IMR-90 (cell line): ENCODE measurements around the gene HS3ST5. TPM values are rescaled to one million over a fixed set of nuclear protein-coding genes. Genes with fewer than 3 reads are reported as not detected.

Experiments used
- ATAC-seq: fragments of 200-7000 bp; cut with Tn5 transposase; 2 replicates; pipeline ENCODE4 v1.9.1; 2020; ENCODE audit warnings: low read depth, mild to moderate bottlenecking, moderate library complexity
- BruUV-seq: library from RNA; stranded (reverse); fragments of 400-500 nt; replicated peaks from 2 replicates; lab custom pipeline; 2021; lab: Mats Ljungman, UMichigan
- CTCF ChIA-PET: fragments of 300-600 bp; formaldehyde crosslinking; extraction: SDS; loops from one replicate; lab custom pipeline; 2021; ENCODE audit warnings: antibody characterized with exemption; lab: Yijun Ruan, JAX
- POLR2A ChIA-PET: fragments of 300-600 bp; sonication (Branson Sonifier 250); formaldehyde crosslinking; loops from one replicate; lab custom pipeline; 2022; ENCODE audit warnings: antibody characterized with exemption; ENCODE audit not compliant: unreplicated experiment; lab: Charles Lee
- DNase-seq: peaks from one replicate; pipeline ENCODE4 v3.0.0; 2013
- H2AFZ ChIP-seq: replicated peaks from 2 replicates; pipeline ENCODE3; 2013; ENCODE audit warnings: low read length, mild to moderate bottlenecking; ENCODE audit not compliant: poor library complexity
- H2AK5ac ChIP-seq: 2 replicates; pipeline ENCODE4 v1.6.1; 2013; ENCODE audit warnings: low read depth, low read length, inconsistent platforms
- H2AK9ac ChIP-seq: replicated peaks from 2 replicates; pipeline ENCODE3; 2013; ENCODE audit warnings: mild to moderate bottlenecking, low read depth, low read length, moderate library complexity; ENCODE audit not compliant: poor library complexity
- H2BK120ac ChIP-seq: 2 replicates; pipeline ENCODE4 v1.6.1; 2013; ENCODE audit warnings: low read depth, low read length, inconsistent platforms
- H2BK15ac ChIP-seq: 3 replicates; pipeline ENCODE4 v1.6.1; 2013; ENCODE audit warnings: low read depth, low read length, inconsistent platforms
- H2BK20ac ChIP-seq: 2 replicates; pipeline ENCODE4 v1.6.1; 2013; ENCODE audit warnings: low read depth, mild to moderate bottlenecking, inconsistent platforms, low read length, moderate library complexity
- H2BK5ac ChIP-seq: 2 replicates; pipeline ENCODE4 v1.6.1; 2013; ENCODE audit warnings: mild to moderate bottlenecking, low read depth, low read length, inconsistent platforms; ENCODE audit not compliant: poor library complexity, severe bottlenecking
- H3K14ac ChIP-seq: replicated peaks from 2 replicates; pipeline ENCODE4 v1.6.1; 2013; ENCODE audit warnings: low read depth, low read length, inconsistent platforms
- H3K18ac ChIP-seq: 2 replicates; pipeline ENCODE4 v1.6.1; 2013; ENCODE audit warnings: low read depth, low read length, control low read depth
- H3K23ac ChIP-seq: 2 replicates; pipeline ENCODE4 v1.6.1; 2013; ENCODE audit warnings: low read depth, low read length, inconsistent platforms
- H3K27ac ChIP-seq: 2 replicates; pipeline ENCODE4 v1.5.1; 2013; ENCODE audit warnings: mild to moderate bottlenecking, control low read depth, low read length; ENCODE audit not compliant: insufficient read depth
- H3K27me3 ChIP-seq: 2 replicates; pipeline ENCODE4 v1.6.1; 2013; ENCODE audit warnings: low read length; ENCODE audit not compliant: control insufficient read depth, insufficient read depth
- H3K36me3 ChIP-seq: 2 replicates; pipeline ENCODE4 v1.6.1; 2013; ENCODE audit warnings: low read length, mixed read lengths; ENCODE audit not compliant: control insufficient read depth, insufficient read depth
- H3K4ac ChIP-seq: 2 replicates; pipeline ENCODE4 v1.6.1; 2013; ENCODE audit warnings: low read depth, low read length, inconsistent platforms
- H3K4me1 ChIP-seq: 2 replicates; pipeline ENCODE4 v1.6.1; 2013; ENCODE audit warnings: low read length, mixed read lengths; ENCODE audit not compliant: control insufficient read depth, insufficient read depth
- H3K4me2 ChIP-seq: 2 replicates; pipeline ENCODE4 v1.6.1; 2013; ENCODE audit warnings: low read depth, mild to moderate bottlenecking, control low read depth, low read length, moderate library complexity
- H3K4me3 ChIP-seq: 2 replicates; pipeline ENCODE4 v1.5.1; 2013; ENCODE audit warnings: low read depth, mild to moderate bottlenecking, control low read depth, low read length, moderate library complexity; ENCODE audit not compliant: insufficient read depth
- H3K56ac ChIP-seq: 2 replicates; pipeline ENCODE4 v1.6.1; 2013; ENCODE audit warnings: low read length, inconsistent platforms; ENCODE audit not compliant: insufficient read depth; ENCODE audit errors: extremely low read depth
- H3K79me1 ChIP-seq, 2 experiments: 2 replicates each; pipeline ENCODE4 v1.6.1; 2013; ENCODE audit warnings: low read length in 2 of 2, inconsistent platforms in 1 of 2, low read depth in 1 of 2
- H3K9ac ChIP-seq: 2 replicates; pipeline ENCODE4 v1.6.1; 2013; ENCODE audit warnings: low read depth, low read length, control low read depth
- H3K9me1 ChIP-seq: 2 replicates; pipeline ENCODE4 v1.6.1; 2013; ENCODE audit warnings: low read length, inconsistent platforms; ENCODE audit not compliant: insufficient read depth
- H3K9me3 ChIP-seq: 2 replicates; pipeline ENCODE4 v1.6.1; 2013; ENCODE audit warnings: low read length; ENCODE audit not compliant: control insufficient read depth, insufficient read depth
- H4K20me1 ChIP-seq: 2 replicates; pipeline ENCODE4 v1.6.1; 2013; ENCODE audit warnings: low read length, inconsistent platforms; ENCODE audit not compliant: insufficient read depth
- H4K5ac ChIP-seq: 2 replicates; pipeline ENCODE4 v1.6.1; 2013; ENCODE audit warnings: mild to moderate bottlenecking, low read depth, low read length, control low read depth
- H4K8ac ChIP-seq, 2 experiments: 2 replicates each; pipeline ENCODE4 v1.6.1; 2013; ENCODE audit warnings: low read depth in 2 of 2, low read length in 2 of 2, control low read depth in 1 of 2, inconsistent platforms in 1 of 2
- H4K91ac ChIP-seq: 2 replicates; pipeline ENCODE4 v1.6.1; 2013; ENCODE audit warnings: low read depth, low read length, inconsistent platforms; ENCODE audit not compliant: insufficient read depth
- BHLHE40 ChIP-seq: fragments of 150-350 bp; IDR thresholded peaks from 2 replicates; pipeline ENCODE4 v1.6.1; 2016; ENCODE audit warnings: mild to moderate bottlenecking, low read depth, low read length
- CEBPB ChIP-seq: IDR thresholded peaks from 2 replicates; pipeline ENCODE4 v1.6.1; 2012; ENCODE audit warnings: low read depth, low read length, improper control_type of control experiment
- FOS ChIP-seq: fragments of 150-350 bp; IDR thresholded peaks from 2 replicates; pipeline ENCODE4 v1.6.1; 2016; ENCODE audit warnings: low read depth, low read length
- MAFK ChIP-seq: IDR thresholded peaks from 2 replicates; pipeline ENCODE4 v1.6.1; 2012; ENCODE audit warnings: low read depth, low read length, improper control_type of control experiment
- MAZ ChIP-seq: IDR thresholded peaks from 2 replicates; pipeline ENCODE4 v1.6.1; 2012; ENCODE audit warnings: low read depth, mild to moderate bottlenecking, low read length, improper control_type of control experiment, moderate library complexity, borderline replicate concordance
- NFE2L2 ChIP-seq: fragments of 150-350 bp; IDR thresholded peaks from 2 replicates; pipeline ENCODE4 v1.6.1; 2016; ENCODE audit warnings: low read depth, mild to moderate bottlenecking, low read length
- POLR2A ChIP-seq: IDR thresholded peaks from 2 replicates; pipeline ENCODE4 v1.6.1; 2012; ENCODE audit warnings: mild to moderate bottlenecking, low read depth, low read length
- RAD21 ChIP-seq: IDR thresholded peaks from 2 replicates; pipeline ENCODE4 v1.6.1; 2012; ENCODE audit warnings: low read length, improper control_type of control experiment
- RCOR1 ChIP-seq: IDR thresholded peaks from 2 replicates; pipeline ENCODE4 v1.6.1; 2012; ENCODE audit warnings: mild to moderate bottlenecking, low read length, improper control_type of control experiment; ENCODE audit not compliant: insufficient replicate concordance
- RFX5 ChIP-seq: IDR thresholded peaks from 2 replicates; pipeline ENCODE4 v1.8.0; 2012; ENCODE audit warnings: low read depth, mild to moderate bottlenecking, low read length, moderate library complexity
- WGBS, 2 experiments: methylation state at CpG; one replicate each; pipeline versions ENCODE4 v1.1.5 to v1.1.7; 2013; ENCODE audit warnings: missing lambda C conversion rate in 2 of 2; ENCODE audit not compliant: insufficient read length in 1 of 2; ENCODE audit errors: extremely low coverage in 2 of 2; 5-methylcytosine and 5-hydroxymethylcytosine counted together
- dilution Hi-C: fragments of 300-500 bp; cut with HindIII; formaldehyde crosslinking; loops from one replicate; pipeline ENCODE4 v1.14.3; 2018; ENCODE audit warnings: low sequenced_read_pairs; ENCODE audit not compliant: unreplicated experiment
- in situ Hi-C: fragments of 300-500 bp; cut with MboI; formaldehyde crosslinking; loops from 3 replicates; pipeline ENCODE4 v1.14.3; 2019; ENCODE audit warnings: low sequenced_read_pairs, inconsistent platforms, mixed read lengths
- intact Hi-C: fragments of 100-400 bp; cut with micrococcal nuclease; formaldehyde crosslinking; loops from 2 replicates; pipeline ENCODE4 v1.10.0; 2022
- polyA plus RNA-seq, 3 experiments: library from polyadenylated mRNA; depleted of rRNA; stranded (reverse); fragments of >200 nt; gene quantifications; 2 replicates each; pipeline ENCODE4 v1.2.3, GENCODE V29; 2012; ENCODE audit warnings: low replicate concordance in 1 of 3
- total RNA-seq: library from RNA; depleted of rRNA; stranded (reverse); fragments of >200 nt; gene quantifications from 2 replicates; pipeline ENCODE4 v1.2.3, GENCODE V29; 2012

Gene HS3ST5
- total and polyA plus RNA-seq, 2 of the 4 experiments (the other 2 are of a cell fraction), result not detected

- Histone ChIP-seq H2BK120ac (no peak overlapping the region), H2AFZ (no peak overlapping the region), H2BK5ac (no peak overlapping the region), H3K4me2 (no peak overlapping the region), H3K14ac (no peak overlapping the region), H3K9ac (no peak overlapping the region), H3K56ac (no peak overlapping the region), H3K9me1 (peaks cover 3% of the 10 kb centered on the region; the same call in 1 of the 2 replicates), H3K79me1 (no peaks in the 10 kb centered on the region), H2BK15ac (no peak overlapping the region), H2AK5ac (no peak overlapping the region), H4K5ac (no peak overlapping the region), H3K27ac (no peak overlapping the region), H3K4ac (no peak overlapping the region), H4K8ac (no peak overlapping the region), H3K4me3 (no peak overlapping the region), H3K27me3 (no peaks in the 10 kb centered on the region), H3K23ac (no peak overlapping the region), H2AK9ac (no peak overlapping the region), H2BK20ac (no peak overlapping the region), H4K20me1 (no peaks in the 10 kb centered on the region), H3K4me1 (peaks cover 8% of the 10 kb centered on the region), H3K36me3 (no peaks in the 10 kb centered on the region), H4K91ac (no peak overlapping the region), H3K9me3 (no peaks in the 10 kb centered on the region), H3K18ac (no peak overlapping the region)
- WGBS, 2 experiments, result 80% methylated on average over 1 of the region's 1 CpG; no CpG with 5 or more reads in 1 of the 2 experiments
- POLR2A ChIA-PET, result no interaction called here
- dilution Hi-C loops (no loop called here), in situ Hi-C loops (no loop called here), intact Hi-C loops (no loop called here)
- no TSS peak for BruUV-seq
- DNase-seq (no peak), ATAC-seq (no peak)
- CTCF ChIA-PET, result interaction anchor here (0.6 kb wide), 1 partner anchor 11 kb away, joined by 3 read pairs; no protein-coding TSS in a partner anchor
- no peak for TF ChIP-seq BHLHE40
- TF ChIP-seq MAZ, result no peak
- no peak for TF ChIP-seq RCOR1
- TF ChIP-seq NFE2L2, result no peak
- TF ChIP-seq CEBPB, result no peak
- TF ChIP-seq FOS, result no peak
- TF ChIP-seq MAFK, result no peak
- TF ChIP-seq RAD21, result no peak
- no peak for TF ChIP-seq RFX5
- no peak for TF ChIP-seq POLR2A
These were observed 289.0 kb downstream of the HS3ST5 start for GRCh38 chr6:114053791-114054190.
